ENCODE measurements around the gene MAML3. TPM values are rescaled to one million over a fixed set of nuclear protein-coding genes. Genes with fewer than 3 reads are reported as not detected.

The MAML3 gene
- total RNA-seq, 1 donor: 6.5 TPM

DNA sequence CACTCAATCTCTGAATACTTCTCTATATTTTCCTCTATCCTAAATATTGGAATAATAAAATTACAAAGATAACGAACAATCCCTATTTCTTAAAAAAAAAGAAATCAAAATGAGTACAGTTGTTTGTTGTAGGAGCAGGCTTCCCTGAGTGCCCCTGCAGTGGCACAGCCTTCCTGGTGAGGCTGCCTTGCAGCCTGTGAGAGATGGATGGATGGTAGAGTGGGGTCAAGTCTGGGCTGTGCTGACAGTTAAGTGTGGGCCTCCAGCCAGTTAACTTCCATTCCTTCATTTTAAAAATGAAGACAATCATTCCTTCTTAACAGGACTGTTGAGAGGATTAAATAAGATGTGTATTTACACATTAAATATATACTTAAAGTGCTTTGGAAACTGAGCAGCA is 351.5 kb downstream of the MAML3 start:
- DNase-seq (ENCODE audit: low read depth): no peak
- TF ChIP-seq, protein P1, sequence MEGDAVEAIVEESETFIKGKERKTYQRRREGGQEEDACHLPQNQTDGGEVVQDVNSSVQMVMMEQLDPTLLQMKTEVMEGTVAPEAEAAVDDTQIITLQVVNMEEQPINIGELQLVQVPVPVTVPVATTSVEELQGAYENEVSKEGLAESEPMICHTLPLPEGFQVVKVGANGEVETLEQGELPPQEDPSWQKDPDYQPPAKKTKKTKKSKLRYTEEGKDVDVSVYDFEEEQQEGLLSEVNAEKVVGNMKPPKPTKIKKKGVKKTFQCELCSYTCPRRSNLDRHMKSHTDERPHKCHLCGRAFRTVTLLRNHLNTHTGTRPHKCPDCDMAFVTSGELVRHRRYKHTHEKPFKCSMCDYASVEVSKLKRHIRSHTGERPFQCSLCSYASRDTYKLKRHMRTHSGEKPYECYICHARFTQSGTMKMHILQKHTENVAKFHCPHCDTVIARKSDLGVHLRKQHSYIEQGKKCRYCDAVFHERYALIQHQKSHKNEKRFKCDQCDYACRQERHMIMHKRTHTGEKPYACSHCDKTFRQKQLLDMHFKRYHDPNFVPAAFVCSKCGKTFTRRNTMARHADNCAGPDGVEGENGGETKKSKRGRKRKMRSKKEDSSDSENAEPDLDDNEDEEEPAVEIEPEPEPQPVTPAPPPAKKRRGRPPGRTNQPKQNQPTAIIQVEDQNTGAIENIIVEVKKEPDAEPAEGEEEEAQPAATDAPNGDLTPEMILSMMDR (IDR thresholded peaks at IDR 0.05; ENCODE audit: insufficient read depth, low read depth, low read length): no peak
- no peak overlapping the region for H3K4me3 ChIP-seq (ENCODE audit: low read depth, low read length)

DNA sequence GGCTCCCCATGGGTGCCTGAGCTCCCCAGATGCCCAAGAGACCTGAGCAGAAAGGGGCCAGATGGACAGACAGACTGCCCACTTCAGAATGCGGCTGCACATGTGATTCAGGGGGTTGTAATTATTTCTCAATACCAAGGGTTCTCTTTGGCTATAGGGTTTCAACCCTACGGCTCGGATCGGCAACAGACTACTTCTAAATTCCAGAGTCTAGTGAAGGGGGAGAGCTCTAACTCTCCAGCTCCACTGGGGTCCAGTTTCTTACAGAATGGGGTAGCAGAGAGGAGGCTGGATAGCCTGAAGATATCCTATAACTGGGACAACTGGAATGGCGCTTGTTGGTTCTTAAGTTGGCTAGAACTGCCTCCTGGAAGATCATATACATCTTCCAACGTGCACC is 352.1 kb downstream of the MAML3 start:
- TF ChIP-seq, protein P1 (IDR thresholded peaks at IDR 0.05; ENCODE audit: insufficient read depth, low read depth, low read length): no peak
- DNase-seq (ENCODE audit: low read depth): no peak
- no peak overlapping the region for H3K4me3 ChIP-seq (ENCODE audit: low read depth, low read length)

DNA sequence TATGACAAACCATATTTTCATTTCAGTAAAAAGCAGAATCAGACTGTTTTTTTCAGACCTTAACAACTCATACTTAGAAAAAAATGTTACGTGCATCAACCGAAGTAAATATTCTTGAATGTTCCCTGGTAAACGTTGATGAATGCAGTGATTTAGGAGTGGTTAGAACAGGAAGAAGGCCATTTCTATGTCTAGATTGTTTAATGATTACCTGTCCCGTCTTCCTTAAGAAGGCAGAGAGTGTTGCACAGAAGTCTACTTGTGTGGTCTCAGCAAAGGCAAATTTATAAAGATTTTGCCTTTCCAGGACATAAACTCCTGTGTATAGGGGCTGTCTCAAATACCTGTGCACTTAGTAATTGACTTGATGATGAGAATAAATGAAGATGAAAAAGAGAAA is 353.9 kb downstream of the MAML3 start:
- no peak for DNase-seq (ENCODE audit: low read depth)
- TF ChIP-seq, protein P1 (IDR thresholded peaks at IDR 0.05; ENCODE audit: insufficient read depth, low read depth, low read length): no peak
- no peak overlapping the region for H3K4me3 ChIP-seq (ENCODE audit: low read depth, low read length)

DNA sequence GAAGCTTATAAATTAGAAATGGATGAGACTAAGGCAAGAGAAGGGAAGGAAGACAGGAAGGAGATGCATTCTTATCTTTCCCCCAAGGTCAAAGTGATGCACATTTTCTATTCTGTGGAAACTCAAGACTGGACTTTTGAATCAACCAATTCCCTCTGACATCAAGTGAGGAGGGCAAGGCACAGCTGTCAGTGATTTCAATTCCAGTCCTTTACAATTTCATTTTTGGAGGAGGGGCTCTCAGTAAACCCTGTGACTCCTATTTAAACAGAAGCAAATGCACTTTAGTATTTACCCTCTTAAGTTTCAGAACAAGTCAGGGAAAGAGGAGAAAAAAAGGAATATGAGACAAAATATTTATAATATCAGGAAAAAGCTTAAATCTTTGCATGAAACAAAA is 354.4 kb downstream of the MAML3 start:
- DNase-seq (ENCODE audit: low read depth): no peak
- no peak overlapping the region for H3K4me3 ChIP-seq (ENCODE audit: low read depth, low read length)
- TF ChIP-seq, protein P1 (IDR thresholded peaks at IDR 0.05; ENCODE audit: insufficient read depth, low read depth, low read length): no peak

DNA sequence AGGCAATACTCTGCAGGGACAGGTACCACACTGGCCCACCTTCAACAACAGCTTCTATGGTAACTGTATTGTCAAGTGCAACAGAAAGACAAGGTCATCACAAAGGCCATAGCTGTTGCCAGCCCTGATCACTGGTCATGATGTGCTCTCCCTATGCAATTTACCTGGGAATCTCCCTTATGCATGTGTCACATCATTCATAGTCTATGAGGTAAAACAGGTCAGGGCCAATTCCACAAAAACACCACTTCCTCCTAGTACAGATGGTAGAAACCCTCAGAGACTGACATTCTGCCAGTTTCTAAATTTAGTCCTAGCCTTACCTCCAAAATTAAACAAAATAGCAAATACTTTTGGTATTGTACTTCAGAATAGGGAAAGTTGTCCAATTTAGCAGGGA is 355.5 kb downstream of the MAML3 start:
- DNase-seq (ENCODE audit: low read depth): no peak
- TF ChIP-seq, protein P1 (IDR thresholded peaks at IDR 0.05; ENCODE audit: insufficient read depth, low read depth, low read length): no peak
- no peak overlapping the region for H3K4me3 ChIP-seq (ENCODE audit: low read depth, low read length)

DNA sequence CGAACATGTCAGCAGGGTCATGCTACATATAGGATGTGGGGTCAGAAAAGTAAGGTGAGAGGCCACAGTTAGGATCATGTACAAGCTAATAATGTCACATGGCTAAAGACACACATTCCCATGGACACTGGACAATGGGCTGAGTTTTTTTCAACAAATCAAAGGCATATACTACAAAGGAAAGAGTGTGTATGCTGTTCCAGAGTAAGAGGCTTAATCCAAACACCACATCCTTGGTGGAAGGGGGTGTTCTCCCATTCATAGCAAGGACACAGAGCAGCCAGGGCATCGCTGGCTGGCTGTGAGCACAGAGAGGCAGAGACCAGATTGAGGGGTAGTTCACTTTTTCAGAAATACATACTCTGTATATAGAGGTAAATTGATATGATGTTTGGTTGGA is 356.7 kb downstream of the MAML3 start:
- DNase-seq (ENCODE audit: low read depth): no peak
- TF ChIP-seq, protein P1 (IDR thresholded peaks at IDR 0.05; ENCODE audit: insufficient read depth, low read depth, low read length): no peak
- H3K4me3 ChIP-seq (ENCODE audit: low read depth, low read length): no peak overlapping the region

DNA sequence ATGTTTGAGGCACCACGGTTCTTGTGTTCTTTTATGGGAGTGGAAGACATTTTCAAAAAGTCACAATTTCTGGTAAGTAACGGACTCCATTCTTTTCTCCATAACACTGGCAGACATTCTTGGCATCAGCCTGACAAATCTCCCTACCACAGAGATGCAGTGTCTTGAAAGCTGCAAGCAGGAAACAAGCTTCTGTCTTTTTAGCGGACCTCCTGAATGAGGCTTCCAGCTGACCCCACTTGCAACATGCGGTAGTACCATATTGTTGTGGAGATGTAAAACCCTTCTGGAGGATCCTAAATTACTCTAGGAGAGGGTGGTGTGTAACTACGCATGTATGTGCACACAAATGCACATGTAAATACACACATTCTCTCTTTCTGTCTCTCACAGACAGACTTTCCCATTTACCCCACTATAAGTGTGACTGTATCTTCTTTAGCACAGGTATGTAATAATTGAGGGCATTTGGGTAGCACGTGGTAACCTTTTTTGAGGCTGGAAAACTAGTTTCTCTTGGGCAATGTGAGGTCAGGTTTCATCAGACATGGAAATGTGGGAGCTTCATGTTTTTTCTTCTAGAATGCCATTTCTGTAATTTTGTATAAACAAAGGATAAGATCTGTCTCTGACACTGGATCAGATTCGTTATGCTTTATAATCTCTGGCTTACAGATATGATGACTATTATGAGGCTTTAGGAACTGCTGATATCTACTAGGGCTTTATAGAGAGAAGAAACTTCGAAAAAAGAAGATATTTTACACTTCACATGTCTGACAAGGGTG is 358.3 kb downstream of the MAML3 start:
- no peak overlapping the region for H3K4me3 ChIP-seq (ENCODE audit: low read depth, low read length)
- TF ChIP-seq, protein P1 (IDR thresholded peaks at IDR 0.05; ENCODE audit: insufficient read depth, low read depth, low read length): no peak
- peak; percentile 57 for DNase-seq (ENCODE audit: low read depth)

Data from fibroblast of villous mesenchyme (primary cell).